B cell (primary cell): ENCODE measurements around the gene ZRANB1. TPM values are rescaled to one million over a fixed set of nuclear protein-coding genes. Genes with fewer than 3 reads are reported as not detected.

Experiments used
- polyA plus RNA-seq: library from polyadenylated mRNA; depleted of rRNA; stranded (reverse); fragments of >200 nt; gene quantifications from 2 replicates; pipeline ENCODE4 v1.2.3, GENCODE V29; 2012
- small RNA-seq: library from RNA; depleted of rRNA; stranded (forward); fragments of <200 nt; gene quantifications from one replicate; pipeline ENCODE3, GENCODE V24; 2012; ENCODE audit warnings: low replicate concordance, low read depth; ENCODE audit not compliant: insufficient read length
- total RNA-seq, 2 donors: library from RNA; stranded (reverse); fragments of 120-200 nt in 1 of 2; gene quantifications; 1 replicate in 1 of 2; 2 replicates in 1 of 2; pipeline versions ENCODE4 v1.2.3 to v1.2.4, GENCODE V29; 2013 to 2022

Gene ZRANB1
- total and polyA plus RNA-seq, 2 donors (not counting 1 experiment from before 2014, with no cell fraction given): 6.5 to 28.0 TPM

Small RNA genes lying within 50 kb of the gene (small RNA-seq; reads per million reads assigned to genes)
- not detected for gene MIR4296

Other genes starting within 250 kb of the ZRANB1 start
- gene FAM53B, start 197.7 kb upstream of the ZRANB1 start, total RNA-seq: 186 and 187 TPM in 2 replicates
- gene FAM53B, start 197.7 kb upstream of the ZRANB1 start, polyA plus RNA-seq: 51.2 and 62.8 TPM in 2 replicates
- gene EEF1AKMT2, start 150.2 kb upstream of the ZRANB1 start, total RNA-seq: 15.0 and 15.4 TPM in 2 replicates
- 8.8 and 16.0 TPM in 2 replicates for gene EEF1AKMT2, start 150.2 kb upstream of the ZRANB1 start, polyA plus RNA-seq
- gene ABRAXAS2, start 140.3 kb upstream of the ZRANB1 start, total RNA-seq: 19.0 and 19.4 TPM in 2 replicates
- 6.6 and 7.9 TPM in 2 replicates for gene ABRAXAS2, start 140.3 kb upstream of the ZRANB1 start, polyA plus RNA-seq
- 0.36 and 0.39 TPM in 2 replicates for gene CTBP2, start 218.4 kb downstream of the ZRANB1 start, total RNA-seq
- 0.85 and 1.6 TPM in 2 replicates for gene CTBP2, start 218.4 kb downstream of the ZRANB1 start, polyA plus RNA-seq